Loucy (cell line): ENCODE data around the gene APOL2.
"Not testable (repeated sequence)": the region's sequence is repeated elsewhere in the genome, so short reads cannot be mapped to it uniquely, and the experiment has no call there.

Experiments
- CTCF ChIP-seq: fragments of 200-600 bp; sonication (generic); conservative IDR thresholded peaks from 2 replicates; pipeline ENCODE4 v1.5.1; 2014; ENCODE audit warnings: mild to moderate bottlenecking, antibody characterized with exemption, low read length
- EZH2phosphoT487 ChIP-seq: fragments of 200-600 bp; IDR thresholded peaks from 2 replicates; pipeline ENCODE4 v1.6.1; 2018; ENCODE audit warnings: antibody characterized with exemption, mild to moderate bottlenecking, moderate library complexity, borderline replicate concordance

GRCh38 chr22:36261675-36262074 lies 22.3 kb upstream of the APOL2 start:
- peak; percentile 48 for TF ChIP-seq CTCF
- TF ChIP-seq EZH2phosphoT487: not testable (repeated sequence)
